ENCODE data around the gene GRIA1.

DNA sequence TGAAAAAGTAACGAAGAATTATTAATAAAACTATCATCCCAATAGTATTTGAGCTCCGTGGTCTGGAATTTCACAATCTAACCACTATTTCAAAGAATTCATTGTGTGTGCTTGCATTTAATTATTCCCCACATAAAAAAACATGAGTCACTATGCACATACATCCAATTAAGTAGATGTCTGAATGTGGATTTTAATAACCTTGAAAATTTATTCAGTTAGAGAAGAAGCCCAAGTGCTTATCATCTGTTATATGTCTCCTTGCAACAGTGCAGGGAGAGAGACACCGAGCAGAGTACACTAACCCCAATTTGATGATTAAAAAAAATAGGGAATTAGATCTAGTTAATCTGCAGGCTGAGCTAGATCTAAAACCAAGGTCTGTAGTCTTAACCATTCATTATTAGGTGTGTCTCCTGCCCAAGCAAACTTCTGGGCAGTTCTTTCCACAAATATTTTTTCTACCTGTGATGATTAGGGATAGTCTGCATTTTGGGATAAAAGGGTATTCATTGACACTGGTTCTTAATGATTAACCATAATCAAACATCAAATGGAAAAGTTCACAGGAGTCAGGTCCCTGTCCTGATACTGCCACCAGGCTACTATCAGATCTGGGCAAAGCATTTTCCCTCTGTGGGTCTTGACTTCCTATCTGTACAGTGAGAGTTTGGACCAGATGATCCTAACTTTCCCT, 164.2 kb downstream of the GRIA1 start:
- TF ChIP-seq POLR2AphosphoS2 (IDR thresholded peaks at IDR 0.05; ENCODE audit: low read depth, low read length) = no peak
- no peak for TF ChIP-seq CHD4 (IDR thresholded peaks at IDR 0.05)
- no peak for TF ChIP-seq PAX5 (IDR thresholded peaks at IDR 0.05; ENCODE audit: borderline replicate concordance, low read depth, low read length)
- no peak for TF ChIP-seq POLR2AphosphoS5 (IDR thresholded peaks at IDR 0.05; ENCODE audit: low read length)
- no peak for TF ChIP-seq MAX (IDR thresholded peaks at IDR 0.05; ENCODE audit: low read depth, low read length)
- TF ChIP-seq FOS (IDR thresholded peaks at IDR 0.05; ENCODE audit: borderline replicate concordance, extremely low read depth, insufficient read length) = no peak
- TF ChIP-seq, protein P1, sequence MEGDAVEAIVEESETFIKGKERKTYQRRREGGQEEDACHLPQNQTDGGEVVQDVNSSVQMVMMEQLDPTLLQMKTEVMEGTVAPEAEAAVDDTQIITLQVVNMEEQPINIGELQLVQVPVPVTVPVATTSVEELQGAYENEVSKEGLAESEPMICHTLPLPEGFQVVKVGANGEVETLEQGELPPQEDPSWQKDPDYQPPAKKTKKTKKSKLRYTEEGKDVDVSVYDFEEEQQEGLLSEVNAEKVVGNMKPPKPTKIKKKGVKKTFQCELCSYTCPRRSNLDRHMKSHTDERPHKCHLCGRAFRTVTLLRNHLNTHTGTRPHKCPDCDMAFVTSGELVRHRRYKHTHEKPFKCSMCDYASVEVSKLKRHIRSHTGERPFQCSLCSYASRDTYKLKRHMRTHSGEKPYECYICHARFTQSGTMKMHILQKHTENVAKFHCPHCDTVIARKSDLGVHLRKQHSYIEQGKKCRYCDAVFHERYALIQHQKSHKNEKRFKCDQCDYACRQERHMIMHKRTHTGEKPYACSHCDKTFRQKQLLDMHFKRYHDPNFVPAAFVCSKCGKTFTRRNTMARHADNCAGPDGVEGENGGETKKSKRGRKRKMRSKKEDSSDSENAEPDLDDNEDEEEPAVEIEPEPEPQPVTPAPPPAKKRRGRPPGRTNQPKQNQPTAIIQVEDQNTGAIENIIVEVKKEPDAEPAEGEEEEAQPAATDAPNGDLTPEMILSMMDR (IDR thresholded peaks at IDR 0.05 in 2 of 3, conservative IDR thresholded peaks at IDR 0.05 in 1 of 3; ENCODE audit: control insufficient read depth in 2 of 3, extremely low read depth in 1 of 3, insufficient read depth in 1 of 3, low read depth in 3 of 3, low read length in 3 of 3) = no peak
- TF ChIP-seq, protein P2, sequence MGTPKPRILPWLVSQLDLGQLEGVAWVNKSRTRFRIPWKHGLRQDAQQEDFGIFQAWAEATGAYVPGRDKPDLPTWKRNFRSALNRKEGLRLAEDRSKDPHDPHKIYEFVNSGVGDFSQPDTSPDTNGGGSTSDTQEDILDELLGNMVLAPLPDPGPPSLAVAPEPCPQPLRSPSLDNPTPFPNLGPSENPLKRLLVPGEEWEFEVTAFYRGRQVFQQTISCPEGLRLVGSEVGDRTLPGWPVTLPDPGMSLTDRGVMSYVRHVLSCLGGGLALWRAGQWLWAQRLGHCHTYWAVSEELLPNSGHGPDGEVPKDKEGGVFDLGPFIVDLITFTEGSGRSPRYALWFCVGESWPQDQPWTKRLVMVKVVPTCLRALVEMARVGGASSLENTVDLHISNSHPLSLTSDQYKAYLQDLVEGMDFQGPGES (IDR thresholded peaks at IDR 0.05) = no peak
- TF ChIP-seq EZH2 (IDR thresholded peaks at IDR 0.05; ENCODE audit: borderline replicate concordance, control insufficient read depth, low read depth, low read length) = no peak

Measured in GM12878 (cell line).